GM19351 (cell line): Measurements from ENCODE around the gene QRICH1.
A peak's percentile ranks its signal among the peaks of the same experiment; 100 is the strongest.

ENCODE experiments used
- ATAC-seq: cut with Tn5 transposase; IDR thresholded peaks from one replicate; pipeline ENCODE4 v1.9.1; 2021; ENCODE audit warnings: mild to moderate bottlenecking, moderate library complexity; ENCODE audit not compliant: unreplicated experiment

Gene QRICH1

DNA sequence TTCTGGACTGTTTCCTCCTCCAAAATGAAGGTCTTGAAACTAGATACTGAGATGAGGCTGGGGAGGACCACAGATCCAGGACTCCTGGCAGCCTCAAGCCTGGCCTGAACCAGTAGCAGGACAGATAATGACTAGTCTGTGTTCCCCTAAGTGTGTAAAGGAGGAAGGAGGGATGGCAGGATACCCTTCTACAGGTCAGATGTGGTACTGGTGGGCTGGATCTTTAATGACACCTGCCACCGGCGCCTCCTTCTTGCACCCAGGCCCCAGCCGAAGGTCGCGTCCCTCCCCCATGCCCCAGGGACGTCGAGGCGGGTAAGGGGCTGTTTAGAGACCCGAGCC lies 26.2 kb upstream of the QRICH1 start:
- peak; percentile 24 for ATAC-seq

DNA sequence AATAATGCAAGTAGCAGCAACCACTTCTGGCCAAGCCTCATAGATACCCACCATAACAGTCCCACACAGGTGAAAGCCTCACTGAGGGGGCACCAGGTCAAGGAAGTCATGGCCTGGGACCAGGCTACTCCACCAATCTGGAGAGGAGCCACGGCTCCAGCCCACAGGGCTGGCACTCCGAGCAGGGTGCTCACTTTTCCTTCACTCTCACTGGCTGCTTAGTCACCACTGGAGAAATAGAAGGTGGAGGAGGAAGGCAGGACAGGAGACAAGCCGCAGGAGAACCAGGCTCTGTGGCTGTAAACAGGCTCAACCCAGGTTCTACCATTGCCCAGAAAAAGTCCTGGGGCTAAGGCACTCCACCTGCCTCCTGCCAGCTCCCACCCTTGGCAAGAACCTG lies 25.6 kb upstream of the QRICH1 start:
- no peak for ATAC-seq

- no peak for ATAC-seq
Measured at GRCh38 chr3:49119036-49119435, 25.2 kb upstream of the QRICH1 start.

DNA sequence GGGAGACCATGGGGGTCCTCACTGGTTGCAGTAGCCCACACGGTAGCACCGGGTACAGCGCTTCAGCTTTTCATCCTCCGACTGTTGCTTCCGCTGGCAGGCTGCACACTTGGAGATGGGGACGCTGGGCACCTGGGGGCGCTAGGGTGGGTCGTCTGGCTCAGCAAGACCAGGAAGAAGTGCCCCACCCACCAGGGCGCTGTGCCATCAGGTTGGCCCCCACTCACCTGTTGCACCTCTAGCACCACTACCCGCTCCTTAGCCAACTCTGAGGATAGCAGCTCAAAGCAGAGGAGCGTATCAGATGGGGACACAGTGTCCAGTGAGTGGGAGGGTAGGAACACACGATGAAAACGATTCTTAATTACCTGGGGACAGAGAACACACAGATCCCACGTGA lies 18.4 kb upstream of the QRICH1 start:
- no peak for ATAC-seq

DNA sequence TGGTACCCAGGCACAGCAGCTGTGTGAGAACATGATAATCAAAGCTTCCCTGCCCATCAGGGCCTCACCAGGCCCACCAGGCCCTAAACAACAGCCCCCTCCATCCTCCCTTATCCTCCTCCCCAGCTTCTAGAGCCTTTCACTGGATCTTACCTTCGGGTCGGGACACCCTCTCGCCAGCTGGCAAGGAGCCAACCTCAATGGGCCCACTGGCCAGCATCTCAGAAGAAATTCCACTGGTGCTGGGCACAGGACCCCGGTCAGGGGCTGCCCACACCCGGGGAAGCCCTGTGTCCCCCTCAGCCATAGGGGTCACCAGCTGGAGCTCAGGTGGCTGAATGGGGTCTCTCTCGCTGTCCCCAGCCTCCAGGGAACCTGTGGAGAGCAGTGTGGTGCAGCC lies 17.5 kb upstream of the QRICH1 start:
- no peak for ATAC-seq

- no peak for ATAC-seq
Measured at GRCh38 chr3:49110780-49111179, 16.9 kb upstream of the QRICH1 start.

GRCh38 chr3:49108346-49108745 lies 14.5 kb upstream of the QRICH1 start:
- ATAC-seq = no peak

GRCh38 chr3:49104427-49105291 lies 10.8 kb upstream of the QRICH1 start, which contains the start of gene QARS1:
QARS1 (minus strand) TSS chr3:49104757; CDS start chr3:49104733, 24 bp downstream.
- ATAC-seq = peak; percentile 91

DNA sequence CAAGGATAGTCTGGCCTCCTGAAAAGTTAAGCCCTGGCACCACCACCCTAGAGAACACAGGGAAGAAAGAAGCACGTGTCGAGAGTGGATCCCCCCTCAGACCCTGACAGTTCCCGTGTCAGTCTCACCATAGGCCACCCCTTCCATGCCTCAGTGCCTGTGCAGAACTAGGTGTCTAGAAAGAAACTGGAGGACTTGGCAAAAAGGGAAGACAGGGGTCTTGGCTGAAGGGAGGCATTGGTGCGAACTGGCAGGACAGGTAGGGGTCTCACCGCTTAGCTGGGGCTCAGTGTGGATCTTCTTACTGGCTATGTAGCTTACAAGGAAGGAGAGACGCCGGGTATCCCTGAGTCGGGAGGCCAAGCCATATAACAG lies 10.2 kb upstream of the QRICH1 start:
- ATAC-seq = no peak

- ATAC-seq = no peak
Measured at GRCh38 chr3:49100046-49100615, 6.3 kb upstream of the QRICH1 start.

DNA sequence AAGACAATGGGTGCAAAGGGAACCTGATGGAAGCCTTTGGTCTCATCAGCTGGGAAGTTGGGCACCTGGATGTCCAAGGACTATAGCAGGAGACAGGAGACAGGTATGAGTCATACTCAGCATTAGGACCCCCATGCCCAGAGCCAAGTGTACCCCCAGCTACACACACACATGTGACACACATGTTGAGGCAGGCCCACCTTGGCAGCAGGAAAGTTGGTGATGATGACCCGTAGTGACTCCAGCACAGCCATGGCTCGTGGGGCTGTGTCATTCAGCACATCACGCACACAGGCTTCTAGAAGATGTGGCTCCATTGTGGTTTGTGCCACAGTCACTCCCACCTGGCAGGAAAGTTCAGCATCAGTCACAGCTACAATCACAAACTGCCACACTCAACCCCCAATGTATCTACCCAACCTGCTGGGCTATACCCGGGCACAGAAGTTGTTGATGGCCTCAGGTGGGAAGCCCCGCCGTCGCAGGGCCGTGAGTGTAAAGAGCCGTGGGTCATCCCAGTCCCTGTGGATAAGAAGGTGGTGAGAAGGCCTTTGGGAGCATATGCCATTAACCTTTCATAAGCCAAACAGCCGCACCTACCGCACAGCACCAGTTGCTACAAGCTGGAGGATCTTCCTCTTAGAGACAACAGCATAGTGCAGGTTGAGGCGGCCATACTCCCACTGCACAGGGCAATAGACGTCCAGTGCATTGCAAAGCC lies 5.2 kb upstream of the QRICH1 start:
- ATAC-seq = no peak

- no peak for ATAC-seq
Measured at GRCh38 chr3:49098429-49098828, 4.6 kb upstream of the QRICH1 start.

DNA sequence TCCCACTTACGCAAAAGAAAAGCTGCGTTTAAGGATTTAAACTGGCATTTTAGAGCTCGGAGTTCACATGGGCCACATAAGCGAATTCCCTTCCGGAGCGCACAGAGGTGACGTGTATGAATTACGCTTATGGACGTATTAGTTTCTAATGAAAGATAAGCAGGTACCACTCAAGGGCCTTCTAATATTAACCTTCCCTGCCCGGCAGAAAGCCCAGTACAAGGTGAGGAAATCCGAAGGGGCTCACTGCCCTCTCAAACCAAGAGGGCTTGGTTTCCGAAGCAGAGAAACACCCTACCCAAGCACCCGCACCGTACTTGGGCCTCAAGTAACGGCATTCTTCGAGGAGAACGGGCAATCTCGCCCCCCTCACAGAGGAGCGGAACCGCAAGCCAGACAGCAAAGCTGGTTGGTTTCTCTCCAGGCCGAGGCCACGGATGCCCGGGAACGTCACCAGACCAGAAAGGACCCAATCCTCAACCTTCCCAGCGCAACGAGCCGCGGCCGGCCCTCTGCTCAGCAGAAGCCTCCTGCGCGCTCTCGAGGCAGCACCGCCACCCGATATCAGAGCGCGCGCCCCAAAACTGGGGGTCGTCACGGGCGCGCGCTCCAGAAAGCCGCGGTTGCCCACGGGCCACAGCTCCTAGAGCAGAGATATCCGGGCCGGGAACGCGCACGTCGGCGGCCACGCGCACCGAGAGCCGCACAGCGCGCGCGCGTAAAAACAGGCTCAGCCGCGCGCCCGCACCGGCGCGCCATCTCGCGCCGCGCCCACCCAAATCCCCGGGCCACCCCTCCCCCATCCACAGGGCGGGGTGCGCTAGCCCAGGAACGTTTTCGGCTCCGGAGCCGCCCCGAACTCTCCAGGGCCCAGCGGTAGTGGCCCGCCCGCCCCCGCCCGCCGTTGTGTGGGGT lies 676 bp downstream of the QRICH1 start:
- ATAC-seq = peak; percentile 38

DNA sequence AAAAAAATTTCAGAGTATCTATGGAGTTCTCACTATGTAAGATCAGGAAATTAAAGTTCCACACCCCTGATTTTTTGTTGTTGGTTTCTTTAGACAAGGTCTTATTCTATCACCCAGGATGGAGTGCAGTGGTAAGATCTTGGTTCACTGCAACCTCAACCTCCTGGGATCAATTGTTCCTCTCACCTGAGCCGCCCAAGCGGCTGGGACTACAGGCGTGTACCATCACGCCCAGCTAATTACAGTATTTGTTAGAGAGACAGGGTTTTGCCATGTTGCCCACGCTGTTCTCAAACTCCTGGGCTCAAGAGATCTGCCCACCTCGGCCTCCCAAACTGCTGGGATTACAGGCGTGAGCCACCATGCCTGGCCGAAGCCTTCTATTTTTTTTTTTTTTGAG lies 12.4 kb downstream of the QRICH1 start:
- no peak for ATAC-seq

DNA sequence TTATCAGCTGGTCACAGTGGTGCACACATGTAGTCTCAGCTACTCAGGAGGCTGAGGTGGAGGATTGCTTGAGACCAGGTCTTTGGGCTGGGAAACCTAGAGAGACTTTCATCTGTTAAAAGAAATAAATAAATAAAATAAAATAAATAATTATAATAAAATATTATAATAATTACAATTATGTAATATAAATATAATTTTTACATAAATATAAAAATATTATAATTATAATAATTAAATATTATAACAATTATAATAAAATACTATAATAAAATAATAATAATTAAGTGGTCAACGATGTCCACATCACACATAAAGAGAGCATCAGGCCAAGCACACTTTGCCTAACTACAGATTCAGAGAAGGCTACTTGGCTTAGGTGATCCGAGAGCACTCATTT lies 14.6 kb downstream of the QRICH1 start:
- ATAC-seq = no peak

DNA sequence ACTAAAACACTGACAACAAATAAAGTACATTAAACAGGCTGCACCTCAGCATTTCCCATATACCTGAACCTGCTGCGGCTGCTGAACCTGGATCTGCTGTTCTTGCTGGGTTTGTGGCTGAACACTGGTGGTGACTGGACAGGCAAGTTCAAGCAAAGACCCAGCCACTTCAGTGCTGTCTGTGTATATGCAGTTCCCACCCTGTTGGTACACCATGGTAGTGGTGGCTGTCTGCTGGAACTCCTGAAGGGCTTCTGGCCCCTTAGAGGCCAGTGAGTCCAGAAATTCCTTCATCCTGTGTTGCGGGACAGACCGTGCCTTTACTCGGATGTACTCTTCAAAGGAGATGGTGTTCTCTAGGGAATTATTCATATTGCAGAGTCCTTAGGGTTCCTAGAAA lies 17.2 kb downstream of the QRICH1 start:
- ATAC-seq = no peak

- no peak for ATAC-seq
Measured at GRCh38 chr3:49076116-49076515, 17.8 kb downstream of the QRICH1 start.

- ATAC-seq = no peak
Measured at GRCh38 chr3:49058011-49058410, 35.9 kb downstream of the QRICH1 start.

DNA sequence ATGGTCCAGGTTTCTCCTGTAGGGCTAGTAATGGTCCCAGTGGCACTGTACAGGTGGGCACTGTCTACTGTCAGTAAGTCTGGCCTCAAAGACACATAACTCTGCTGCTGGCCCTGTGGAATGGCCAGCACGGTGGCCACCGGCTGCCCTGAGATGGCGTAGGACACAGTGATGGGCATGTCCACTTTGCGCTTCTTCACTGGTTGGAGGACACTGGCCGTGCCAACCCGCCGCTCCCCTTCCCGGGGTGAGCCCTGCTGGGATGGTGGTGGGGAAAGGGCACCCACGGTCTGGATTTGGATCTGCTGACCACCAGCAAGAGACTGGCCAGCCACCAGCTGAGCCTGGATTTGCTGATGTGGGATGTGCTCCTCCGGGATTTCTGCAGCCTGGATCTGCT lies 36.6 kb downstream of the QRICH1 start:
- ATAC-seq = no peak

DNA sequence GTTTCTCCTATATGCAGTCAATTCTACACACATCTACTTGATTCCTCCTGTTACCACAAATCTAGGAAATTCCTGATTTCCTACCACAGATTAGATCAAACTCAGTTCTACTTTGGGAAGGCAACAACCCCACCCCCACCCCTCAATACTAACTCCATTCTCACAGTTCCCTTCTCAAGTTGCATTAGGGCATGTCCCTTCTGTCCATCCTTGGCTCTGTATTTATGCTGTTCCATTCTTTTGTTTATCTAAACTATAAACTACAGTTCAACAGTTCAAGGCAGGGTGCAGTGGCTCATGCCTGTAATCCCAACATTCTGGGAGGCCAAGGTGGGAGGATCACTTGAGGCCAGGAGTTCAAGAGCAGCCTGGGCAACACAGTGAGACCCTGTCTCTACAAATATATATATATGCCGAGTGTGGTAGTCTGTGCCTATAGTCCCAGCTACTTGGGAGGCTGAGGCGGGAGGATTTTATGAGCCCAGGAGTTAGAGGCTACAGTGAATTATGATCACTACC lies 39.5 kb downstream of the QRICH1 start:
- ATAC-seq = no peak

GRCh38 chr3:49053543-49053942 lies 40.3 kb downstream of the QRICH1 start:
- no peak for ATAC-seq
